HG03575 (cell line): ENCODE measurements around the gene KLHL13.
"Not testable (repeated sequence)": the region's sequence is repeated elsewhere in the genome, so short reads cannot be mapped to it uniquely, and the experiment has no call there.

ENCODE experiments used
- ATAC-seq: cut with Tn5 transposase; IDR thresholded peaks from one replicate; pipeline ENCODE4 v1.9.1; 2021; ENCODE audit not compliant: unreplicated experiment, insufficient number of reproducible peaks, low FRiP score; ENCODE audit errors: extremely low read depth

KLHL13 gene

GRCh38 chrX:118000518-118000917, 116.1 kb downstream of the KLHL13 start:
- no peak for ATAC-seq

DNA sequence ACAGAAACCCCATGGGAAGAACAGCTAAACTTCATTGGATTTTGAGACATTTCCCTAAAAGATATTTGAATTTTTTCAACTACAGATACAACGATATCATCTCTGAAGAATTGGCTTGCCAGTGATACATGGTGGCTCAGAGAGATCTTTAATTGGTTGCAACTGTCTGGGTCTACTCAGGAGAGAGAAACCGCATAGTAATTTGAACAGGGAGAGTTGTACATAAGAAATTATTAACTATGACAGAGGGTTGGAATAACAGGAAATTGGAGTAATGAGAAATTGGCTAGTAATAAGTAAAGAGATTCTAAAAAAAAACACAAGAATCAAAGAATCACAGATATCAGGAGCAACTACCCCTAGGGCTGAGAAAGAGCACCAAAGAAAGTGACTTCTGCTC, 118.4 kb downstream of the KLHL13 start:
- no peak for ATAC-seq

DNA sequence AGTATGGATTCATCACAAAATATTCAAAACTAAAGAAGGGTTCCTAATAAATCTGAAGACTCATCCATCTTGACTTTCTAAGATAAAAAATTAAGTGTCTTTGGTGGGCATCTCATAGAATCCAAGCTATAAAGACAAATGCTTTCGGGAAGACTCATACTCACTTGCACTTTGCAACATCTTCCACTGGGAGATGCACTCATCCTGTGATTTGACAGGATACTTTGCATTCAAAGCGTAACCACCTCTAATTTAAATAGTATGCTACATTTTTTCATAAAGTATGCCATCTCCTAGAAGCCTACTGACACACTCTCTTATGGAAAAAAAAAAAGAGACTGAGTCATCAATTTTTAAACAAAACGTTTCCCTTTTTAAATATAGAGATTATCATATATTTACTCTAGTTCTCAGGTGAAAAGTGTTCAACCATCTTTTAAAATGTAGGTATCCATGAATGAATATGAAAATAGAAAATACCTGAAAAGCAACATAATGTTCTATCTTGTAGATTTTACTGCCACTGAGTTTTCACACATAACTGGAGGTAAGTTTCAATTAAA, 119.6 kb downstream of the KLHL13 start:
- ATAC-seq, result no peak

DNA sequence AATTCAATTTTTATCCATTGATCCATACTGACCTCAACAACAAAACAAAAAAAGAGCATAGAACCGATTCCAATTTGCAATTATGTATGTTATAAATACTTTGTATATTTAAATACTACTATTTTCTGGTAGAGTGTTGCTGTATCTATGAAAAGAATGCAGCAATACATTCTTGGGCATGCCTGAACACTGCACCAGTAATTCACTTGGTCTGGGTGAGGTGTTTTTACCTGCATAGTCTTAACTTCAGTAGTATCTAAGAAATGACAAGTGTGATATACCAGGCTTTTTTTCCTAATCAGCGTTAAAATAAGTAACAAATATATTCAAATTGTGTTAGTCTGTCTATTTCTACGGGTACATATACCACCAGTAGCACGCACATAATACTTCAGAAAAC, 120.2 kb downstream of the KLHL13 start:
- no peak for ATAC-seq

DNA sequence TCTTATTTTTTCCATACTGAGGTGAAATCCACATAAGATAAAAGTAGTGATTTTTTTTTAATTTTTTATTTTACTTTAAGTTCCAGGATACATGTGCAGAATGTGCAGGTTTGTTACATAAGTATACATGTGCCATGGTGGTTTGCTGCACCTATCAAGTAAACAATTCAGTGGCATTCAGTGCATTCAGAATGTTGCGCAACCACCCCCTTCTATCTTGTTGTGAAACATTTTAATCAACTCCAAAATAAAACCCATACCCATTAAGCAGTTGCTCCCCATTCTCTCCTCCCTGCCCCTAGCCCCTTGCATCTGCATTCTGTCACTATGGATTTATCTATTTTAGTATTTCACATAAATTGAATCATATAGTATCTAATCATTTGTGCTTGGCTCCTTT, 121.2 kb downstream of the KLHL13 start:
- no peak for ATAC-seq

DNA sequence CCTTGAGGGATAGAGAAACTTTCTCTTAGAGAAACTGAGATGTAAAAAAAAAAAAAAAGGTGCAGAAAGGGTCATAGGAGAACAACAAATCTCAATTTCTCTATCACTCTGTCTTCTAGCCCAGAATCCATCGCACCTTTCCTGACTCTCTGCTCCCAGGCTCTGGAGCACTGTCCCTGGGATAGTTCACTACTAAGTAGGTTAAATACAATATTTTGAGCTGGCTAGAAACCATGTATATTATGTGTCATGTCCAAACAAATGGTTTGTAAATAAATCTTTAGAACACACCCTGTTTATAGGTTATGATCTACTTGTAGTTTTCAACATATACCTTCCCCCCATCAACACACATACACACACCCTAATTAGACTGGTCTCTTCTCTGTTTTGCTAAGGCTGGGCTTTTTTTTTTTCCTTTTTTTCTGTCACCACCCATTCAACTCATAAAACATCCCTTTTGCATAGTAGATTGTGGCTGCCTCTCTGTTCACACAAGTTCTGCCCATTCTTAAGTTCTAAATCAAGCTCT, 124.4 kb downstream of the KLHL13 start:
- ATAC-seq, result no peak

GRCh38 chrX:117990438-117990837, 126.2 kb downstream of the KLHL13 start:
- ATAC-seq, result no peak

DNA sequence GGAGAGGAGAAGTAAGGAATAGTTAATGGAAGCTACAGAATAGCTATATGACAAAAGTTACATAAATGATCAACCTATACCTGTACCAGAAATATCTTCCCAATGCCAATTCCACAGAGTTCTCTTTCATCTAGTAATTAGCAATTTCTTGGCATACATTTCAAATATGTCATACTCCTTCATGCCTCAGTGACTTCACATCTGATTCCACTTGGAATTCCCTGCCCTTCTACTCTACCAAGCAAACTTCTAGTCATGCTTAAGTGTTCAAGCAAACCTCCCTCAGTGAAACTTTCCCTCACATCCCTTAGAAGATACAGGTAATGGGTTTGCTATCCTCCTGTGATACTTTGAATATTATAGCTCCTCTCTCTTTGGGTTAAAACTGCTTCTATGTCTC, 127.1 kb downstream of the KLHL13 start:
- ATAC-seq, result no peak

DNA sequence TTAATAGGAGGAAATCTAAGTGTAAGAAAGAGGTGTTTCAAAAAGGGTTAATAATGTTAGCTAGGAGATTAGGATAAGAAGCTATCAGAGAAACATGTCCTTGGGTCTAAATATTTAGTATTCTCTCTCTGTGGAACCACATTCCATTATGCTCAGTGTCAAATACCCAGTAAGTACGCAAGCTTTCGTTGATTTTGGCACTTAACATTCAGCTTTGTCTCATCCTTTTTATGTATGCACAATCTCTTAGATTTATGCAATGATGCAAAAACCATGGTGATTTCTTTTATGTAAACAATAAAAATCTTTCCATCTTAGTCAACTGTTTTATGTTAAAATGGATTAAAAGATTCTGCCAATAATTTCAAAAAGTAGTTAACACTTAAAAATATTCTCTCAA, 129.2 kb downstream of the KLHL13 start:
- no peak for ATAC-seq

DNA sequence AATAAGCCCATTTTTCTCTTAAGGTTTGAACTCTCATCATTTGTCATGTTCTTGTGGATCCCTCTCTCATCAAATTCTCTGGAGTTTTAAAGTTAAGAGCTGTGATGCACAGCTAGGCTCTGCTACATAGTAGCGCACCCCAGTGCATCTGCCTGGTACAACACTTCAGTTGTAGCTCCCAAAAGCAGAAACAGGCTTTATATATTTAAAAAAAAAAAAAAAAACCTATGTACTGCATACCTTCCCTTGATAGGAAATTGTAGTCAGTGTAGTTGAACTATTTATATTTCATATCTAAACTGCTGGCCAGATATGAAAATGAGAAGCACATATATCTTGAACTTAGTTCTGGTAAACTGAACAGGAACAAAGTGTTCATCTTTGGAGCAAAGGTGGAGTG, 131.4 kb downstream of the KLHL13 start:
- no peak for ATAC-seq

GRCh38 chrX:117982694-117983392, 133.8 kb downstream of the KLHL13 start:
- no peak for ATAC-seq

DNA sequence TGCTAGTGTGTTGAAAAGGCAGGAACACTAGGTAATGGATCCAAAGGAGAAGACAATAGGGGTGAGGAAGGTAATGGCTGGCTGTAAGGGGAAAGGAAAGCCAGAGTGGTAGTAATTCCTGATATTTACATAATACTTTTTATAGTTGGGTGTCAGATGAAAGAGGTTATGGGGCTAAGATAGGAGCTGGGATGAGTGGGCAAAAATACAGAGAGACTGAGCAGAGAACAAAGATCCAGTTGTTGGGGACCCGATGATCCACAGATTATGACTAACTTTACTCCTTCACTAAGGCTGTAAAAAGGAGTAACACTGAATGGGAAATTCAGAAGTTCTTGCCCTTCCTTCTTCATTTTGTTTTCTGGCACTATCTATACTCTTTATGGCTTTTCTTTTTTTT, 138.2 kb downstream of the KLHL13 start:
- no peak for ATAC-seq

DNA sequence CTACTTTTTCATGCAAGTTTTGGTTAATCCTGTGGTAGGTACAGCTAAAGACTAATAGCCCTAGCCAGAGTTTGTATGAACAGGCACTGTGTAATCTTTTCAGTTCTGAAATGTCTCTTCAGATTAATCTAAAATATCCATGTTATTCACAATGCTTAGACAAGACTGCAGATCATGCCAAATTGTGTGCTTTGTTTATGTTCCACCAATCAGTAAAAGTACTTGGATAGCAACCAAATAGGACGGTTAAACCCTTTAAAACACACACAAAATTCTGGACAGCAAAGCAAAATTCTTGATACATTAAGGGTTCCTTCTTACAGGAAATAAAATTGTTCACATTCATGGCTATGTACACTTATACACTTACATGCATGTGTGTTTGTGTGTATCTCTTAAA, 139.1 kb downstream of the KLHL13 start:
- ATAC-seq, result no peak

- ATAC-seq, result no peak
Measured at GRCh38 chrX:117973110-117973807, 143.4 kb downstream of the KLHL13 start.

- ATAC-seq, result no peak
Measured at GRCh38 chrX:117972711-117973109, 143.9 kb downstream of the KLHL13 start.

- ATAC-seq, result no peak
Measured at GRCh38 chrX:117969782-117970181, 146.8 kb downstream of the KLHL13 start.

DNA sequence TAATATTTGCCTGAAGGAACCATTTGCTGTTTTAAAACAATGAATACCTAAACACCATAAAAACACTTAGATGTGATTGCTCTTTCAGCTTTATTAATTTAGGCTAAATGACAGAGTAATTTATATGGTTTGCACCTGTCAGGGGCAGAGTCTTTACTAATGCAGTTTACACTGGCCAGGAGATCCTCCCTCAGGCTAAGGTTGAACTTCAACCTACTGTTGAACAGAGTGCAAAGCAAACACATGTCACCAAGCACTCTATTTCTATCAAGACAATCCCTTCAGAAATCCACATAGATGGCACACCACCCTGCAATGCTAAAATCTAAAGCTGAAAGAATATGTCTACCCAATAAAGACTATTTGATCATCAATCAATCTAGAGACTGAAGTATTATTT, 147.3 kb downstream of the KLHL13 start:
- ATAC-seq, result no peak

DNA sequence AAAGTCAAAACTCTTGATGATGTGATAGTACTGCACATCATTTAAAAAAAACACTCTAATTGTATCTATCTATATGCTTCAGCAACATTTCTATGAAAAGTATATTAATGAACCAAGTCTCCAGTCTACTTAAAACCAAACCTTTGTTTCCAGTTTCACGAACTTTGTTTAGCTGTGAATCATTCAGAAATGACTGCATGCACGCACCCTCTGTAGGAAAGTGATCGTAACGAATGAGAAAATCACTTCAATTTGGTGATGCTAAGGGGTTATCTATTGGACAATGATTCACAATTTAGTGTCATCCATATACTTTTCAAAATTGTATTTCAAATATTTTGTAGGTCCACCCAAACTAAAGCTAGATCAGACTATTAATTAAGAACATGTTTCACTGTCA, 157.6 kb downstream of the KLHL13 start:
- no peak for ATAC-seq

GRCh38 chrX:117957128-117957527, 159.5 kb downstream of the KLHL13 start:
- ATAC-seq, result no peak

DNA sequence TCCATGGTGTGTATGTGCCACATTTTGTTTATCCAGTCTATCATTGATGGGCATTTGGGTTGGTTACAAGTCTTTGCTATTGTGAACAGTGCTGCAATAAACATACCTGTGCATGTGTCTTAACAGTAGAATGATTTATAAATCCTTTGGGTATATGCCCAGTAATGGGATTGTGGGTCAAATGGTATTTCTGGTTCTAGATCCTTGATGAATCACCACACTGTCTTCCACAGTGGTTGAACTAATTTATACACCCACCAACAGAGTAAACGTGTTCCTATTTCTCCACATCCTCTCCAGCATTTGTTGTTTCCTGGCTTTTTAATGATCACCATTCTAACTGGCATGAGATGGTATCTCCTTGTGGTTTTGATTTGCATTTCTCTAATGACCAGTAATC, 177.3 kb downstream of the KLHL13 start:
- ATAC-seq, result not testable (repeated sequence)
